HL-60/S4 treated with retinoic acid at 250 ng/mL for 4 days and 3 days (cell line): ENCODE results near the gene CDH6.

ENCODE experiments used
- in situ Hi-C: fragments of 300-500 bp; cut with MboI; formaldehyde crosslinking; loops from 2 replicates; pipeline ENCODE4 v1.7.0; 2022; ENCODE audit warnings: low sequenced_read_pairs

Gene CDH6

GRCh38 chr5:31196309-31196708 is 2.8 kb downstream of the CDH6 start:
- in situ Hi-C loops = no loop called here

GRCh38 chr5:31197183-31197582 is 3.7 kb downstream of the CDH6 start:
- in situ Hi-C loops = no loop called here

GRCh38 chr5:31204958-31205357 is 11.5 kb downstream of the CDH6 start:
- in situ Hi-C loops = no loop called here

- in situ Hi-C loops = no loop called here
Measured at GRCh38 chr5:31208043-31208442, 14.6 kb downstream of the CDH6 start.

- in situ Hi-C loops = no loop called here
Measured at GRCh38 chr5:31209334-31209733, 15.8 kb downstream of the CDH6 start.

GRCh38 chr5:31211098-31211497 is 17.6 kb downstream of the CDH6 start:
- in situ Hi-C loops = no loop called here

- in situ Hi-C loops = no loop called here
Measured at GRCh38 chr5:31213257-31213656, 19.8 kb downstream of the CDH6 start.

- in situ Hi-C loops = no loop called here
Measured at GRCh38 chr5:31213705-31214121, 20.2 kb downstream of the CDH6 start.

- in situ Hi-C loops = no loop called here
Measured at GRCh38 chr5:31214229-31214628, 20.7 kb downstream of the CDH6 start.

- in situ Hi-C loops = no loop called here
Measured at GRCh38 chr5:31215236-31215635, 21.8 kb downstream of the CDH6 start.

- in situ Hi-C loops = no loop called here
Measured at GRCh38 chr5:31217446-31217845, 24.0 kb downstream of the CDH6 start.

- in situ Hi-C loops = no loop called here
Measured at GRCh38 chr5:31218978-31219377, 25.5 kb downstream of the CDH6 start.

- in situ Hi-C loops = no loop called here
Measured at GRCh38 chr5:31221001-31221400, 27.5 kb downstream of the CDH6 start.

- in situ Hi-C loops = no loop called here
Measured at GRCh38 chr5:31225118-31225517, 31.6 kb downstream of the CDH6 start.

GRCh38 chr5:31225613-31226012 is 32.1 kb downstream of the CDH6 start:
- in situ Hi-C loops = no loop called here

- in situ Hi-C loops = no loop called here
Measured at GRCh38 chr5:31226651-31227050, 33.2 kb downstream of the CDH6 start.

- in situ Hi-C loops = no loop called here
Measured at GRCh38 chr5:31229266-31229665, 35.8 kb downstream of the CDH6 start.

GRCh38 chr5:31231177-31231838 is 37.8 kb downstream of the CDH6 start:
- in situ Hi-C loops = no loop called here

- in situ Hi-C loops = no loop called here
Measured at GRCh38 chr5:31232273-31232888, 38.9 kb downstream of the CDH6 start.

- in situ Hi-C loops = no loop called here
Measured at GRCh38 chr5:31235381-31235780, 41.9 kb downstream of the CDH6 start.

- in situ Hi-C loops = no loop called here
Measured at GRCh38 chr5:31236339-31236738, 42.9 kb downstream of the CDH6 start.

- in situ Hi-C loops = no loop called here
Measured at GRCh38 chr5:31237174-31237573, 43.7 kb downstream of the CDH6 start.

- in situ Hi-C loops = no loop called here
Measured at GRCh38 chr5:31238497-31238896, 45.0 kb downstream of the CDH6 start.
